Brain microvascular endothelial cell (primary cell): ENCODE measurements around the gene PTPN23.

Experiments used
- DNase-seq: peaks from one replicate; pipeline ENCODE4 v3.0.0-alpha.2; 2020
- H3K27ac ChIP-seq: fragments of 250-450 bp; sonication (Bioruptor Pico); 2 replicates; pipeline ENCODE4 v1.5.1; 2020; ENCODE audit warnings: mild to moderate bottlenecking, moderate library complexity
- H3K27me3 ChIP-seq: fragments of 250-450 bp; sonication (Bioruptor Pico); replicated peaks from 2 replicates; pipeline ENCODE4 v1.5.1; 2020; ENCODE audit warnings: mild to moderate bottlenecking
- H3K36me3 ChIP-seq: fragments of 250-450 bp; sonication (Bioruptor Pico); replicated peaks from 2 replicates; pipeline ENCODE4 v1.5.1; 2020; ENCODE audit warnings: mild to moderate bottlenecking
- H3K4me3 ChIP-seq: 2 replicates; pipeline ENCODE4 v1.5.1; 2011; ENCODE audit warnings: low read depth, mild to moderate bottlenecking, control low read depth, low read length, moderate library complexity
- in situ Hi-C: cut with HindIII; loops from 2 replicates; pipeline ENCODE4 v1.10.0; 2017; ENCODE audit warnings: low sequenced_read_pairs, low pct_ligation_motif_present
- TF ChIP-seq, protein P1 (sequence below): IDR thresholded peaks from 2 replicates; pipeline ENCODE4 v1.5.1; 2011; ENCODE audit warnings: low read depth, mild to moderate bottlenecking, moderate library complexity, low read length, control low read depth, inconsistent platforms; ENCODE audit errors: missing control alignments

The PTPN23 gene

DNA sequence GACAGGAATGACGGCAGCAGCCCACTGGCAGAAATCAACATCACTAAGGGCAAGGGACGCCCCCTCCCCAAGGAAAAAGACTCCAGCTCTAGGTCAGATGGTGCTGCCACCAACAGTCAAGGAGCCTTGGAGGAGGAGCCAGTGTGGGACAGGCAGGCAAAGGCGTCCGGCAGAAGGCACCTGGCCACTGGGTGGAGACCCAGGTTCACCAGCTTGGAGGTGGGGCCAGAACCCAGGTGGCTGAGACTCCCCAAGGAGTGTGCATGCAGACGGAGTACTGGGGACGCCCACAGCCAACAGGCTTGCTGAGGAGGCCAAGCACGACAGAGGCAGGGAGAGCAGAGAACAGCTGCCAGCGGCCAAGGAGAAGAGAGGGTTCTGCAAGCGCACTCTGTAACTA lies 35.2 kb downstream of the PTPN23 start:
- Histone ChIP-seq H3K36me3 (peaks cover 50% of the 10 kb centered on the region), H3K4me3 (no peak overlapping the region), H3K27ac (no peak overlapping the region), H3K27me3 (no peaks in the 10 kb centered on the region)
- DNase-seq = no peak
- in situ Hi-C loops = no loop called here
- TF ChIP-seq, protein P1, sequence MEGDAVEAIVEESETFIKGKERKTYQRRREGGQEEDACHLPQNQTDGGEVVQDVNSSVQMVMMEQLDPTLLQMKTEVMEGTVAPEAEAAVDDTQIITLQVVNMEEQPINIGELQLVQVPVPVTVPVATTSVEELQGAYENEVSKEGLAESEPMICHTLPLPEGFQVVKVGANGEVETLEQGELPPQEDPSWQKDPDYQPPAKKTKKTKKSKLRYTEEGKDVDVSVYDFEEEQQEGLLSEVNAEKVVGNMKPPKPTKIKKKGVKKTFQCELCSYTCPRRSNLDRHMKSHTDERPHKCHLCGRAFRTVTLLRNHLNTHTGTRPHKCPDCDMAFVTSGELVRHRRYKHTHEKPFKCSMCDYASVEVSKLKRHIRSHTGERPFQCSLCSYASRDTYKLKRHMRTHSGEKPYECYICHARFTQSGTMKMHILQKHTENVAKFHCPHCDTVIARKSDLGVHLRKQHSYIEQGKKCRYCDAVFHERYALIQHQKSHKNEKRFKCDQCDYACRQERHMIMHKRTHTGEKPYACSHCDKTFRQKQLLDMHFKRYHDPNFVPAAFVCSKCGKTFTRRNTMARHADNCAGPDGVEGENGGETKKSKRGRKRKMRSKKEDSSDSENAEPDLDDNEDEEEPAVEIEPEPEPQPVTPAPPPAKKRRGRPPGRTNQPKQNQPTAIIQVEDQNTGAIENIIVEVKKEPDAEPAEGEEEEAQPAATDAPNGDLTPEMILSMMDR = no peak

DNA sequence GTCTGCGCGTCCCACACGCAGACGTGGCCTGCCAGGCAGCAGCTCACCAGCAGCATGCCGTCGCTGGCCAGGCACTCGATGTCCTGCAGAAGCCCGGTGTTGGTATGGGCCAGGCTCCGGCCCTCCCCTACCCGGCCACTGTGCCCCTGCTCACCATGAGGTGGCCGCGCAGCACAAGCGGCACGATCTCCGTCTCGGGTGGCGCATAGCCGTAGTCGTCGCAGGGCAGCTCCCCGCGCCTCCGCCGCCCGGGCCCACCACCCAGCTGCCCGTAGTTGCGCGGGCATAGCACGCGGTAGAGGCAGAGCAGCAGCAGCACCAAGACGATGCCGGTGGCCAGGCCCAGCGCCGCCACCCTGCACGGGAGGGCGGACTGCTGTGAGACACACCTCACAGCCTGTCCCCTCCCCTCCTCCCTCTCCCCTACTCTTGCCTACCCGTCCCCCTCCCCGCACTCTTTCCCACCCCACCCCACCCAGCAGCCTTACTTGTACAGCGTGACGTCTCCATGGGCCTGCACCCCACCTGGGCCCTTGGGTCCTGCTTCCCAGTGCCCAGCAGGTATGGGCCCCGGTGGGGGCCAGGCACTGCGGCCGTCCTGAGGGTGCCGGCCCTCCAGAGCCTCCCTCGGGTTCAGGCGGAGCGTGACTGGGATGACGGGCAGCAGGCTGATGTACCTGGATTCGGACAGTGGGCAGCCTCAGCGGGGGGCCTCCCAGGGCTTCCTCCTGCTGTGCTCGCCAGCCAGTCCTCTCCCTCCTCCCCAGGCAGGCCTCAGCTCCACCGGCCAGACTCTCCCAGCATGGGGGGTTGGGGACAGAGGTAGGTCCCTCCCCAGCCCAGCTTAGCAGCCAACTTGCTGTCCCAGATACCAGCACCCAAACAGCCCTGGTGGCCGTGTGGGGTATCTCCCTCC lies 37.6 kb downstream of the PTPN23 start:
- TF ChIP-seq, protein P1 = peak; percentile 27
- DNase-seq = no peak
- Histone ChIP-seq H3K27me3 (no peaks in the 10 kb centered on the region), H3K4me3 (no peak overlapping the region), H3K36me3 (peaks cover 34% of the 10 kb centered on the region), H3K27ac (no peak overlapping the region)
- in situ Hi-C loops = no loop called here

DNA sequence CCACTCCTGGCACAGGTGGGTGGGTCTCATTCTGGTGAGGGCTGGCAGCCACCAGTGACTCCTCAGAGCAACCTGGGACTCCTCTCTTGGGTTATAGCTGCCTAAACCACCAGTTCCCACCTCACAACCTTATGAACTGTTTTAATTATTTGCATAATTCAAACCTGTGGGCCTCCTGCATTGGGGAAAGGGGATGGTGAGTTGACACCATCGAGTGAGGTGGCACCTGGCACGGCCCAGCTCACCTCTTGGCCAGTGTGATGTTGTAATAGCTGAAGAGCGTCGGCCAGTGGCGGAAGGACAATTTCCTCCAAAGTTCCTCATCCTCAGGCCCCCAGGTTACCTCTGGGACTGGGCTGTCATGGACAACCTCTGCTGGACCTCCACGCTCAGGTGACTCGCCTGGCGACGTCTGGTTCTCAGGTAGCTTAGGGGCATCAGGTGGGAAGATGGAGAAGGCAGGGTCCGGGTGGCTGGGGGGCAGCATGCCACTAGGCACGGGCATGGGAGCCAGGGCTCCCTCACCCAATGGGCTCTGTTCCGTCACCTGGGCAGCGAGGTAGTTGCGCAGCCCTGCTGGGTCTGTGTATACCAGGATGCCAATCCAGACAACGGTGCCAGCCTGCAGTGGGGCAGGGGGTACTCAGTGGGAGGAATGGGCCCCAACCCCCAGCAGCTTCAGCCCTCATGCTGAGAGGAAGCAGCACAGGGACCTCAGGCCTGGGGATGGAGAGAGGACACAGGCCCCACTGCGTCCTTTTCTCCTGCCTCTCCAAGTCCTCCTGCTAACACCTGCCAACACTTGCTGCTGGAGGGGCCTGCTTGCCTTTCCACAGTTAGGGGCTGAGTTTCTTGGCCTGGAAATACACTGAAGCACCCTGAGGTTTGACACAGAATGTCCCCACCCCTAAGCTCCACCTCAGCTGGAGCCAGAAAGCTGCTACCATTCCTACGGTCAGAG lies 38.5 kb downstream of the PTPN23 start:
- Histone ChIP-seq H3K27ac (no peak overlapping the region), H3K27me3 (no peaks in the 10 kb centered on the region), H3K36me3 (peaks cover 25% of the 10 kb centered on the region), H3K4me3 (no peak overlapping the region)
- TF ChIP-seq, protein P1 = no peak
- no peak for DNase-seq
- in situ Hi-C loops = no loop called here

DNA sequence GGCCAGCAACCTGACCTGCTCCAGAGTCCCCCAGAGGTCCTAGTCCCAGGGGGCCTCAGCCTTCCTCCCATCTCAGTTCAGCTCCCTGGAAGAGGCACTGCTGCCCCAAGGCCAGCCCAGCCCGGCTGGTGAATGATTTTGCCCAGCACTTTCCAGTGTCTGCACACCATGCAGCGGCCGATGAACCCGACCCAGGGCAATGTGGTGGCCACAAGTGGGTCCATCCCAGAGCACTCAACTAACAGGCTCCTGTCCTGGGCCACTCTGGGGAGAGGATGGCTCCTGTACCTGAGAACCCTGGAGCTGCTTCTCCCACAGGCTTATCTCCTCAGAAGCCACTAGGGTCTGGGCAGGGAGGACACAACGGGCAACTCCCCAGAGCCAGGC lies 39.2 kb downstream of the PTPN23 start:
- TF ChIP-seq, protein P1 = no peak
- Histone ChIP-seq H3K36me3 (peaks cover 18% of the 10 kb centered on the region), H3K27ac (no peak overlapping the region)

DNA sequence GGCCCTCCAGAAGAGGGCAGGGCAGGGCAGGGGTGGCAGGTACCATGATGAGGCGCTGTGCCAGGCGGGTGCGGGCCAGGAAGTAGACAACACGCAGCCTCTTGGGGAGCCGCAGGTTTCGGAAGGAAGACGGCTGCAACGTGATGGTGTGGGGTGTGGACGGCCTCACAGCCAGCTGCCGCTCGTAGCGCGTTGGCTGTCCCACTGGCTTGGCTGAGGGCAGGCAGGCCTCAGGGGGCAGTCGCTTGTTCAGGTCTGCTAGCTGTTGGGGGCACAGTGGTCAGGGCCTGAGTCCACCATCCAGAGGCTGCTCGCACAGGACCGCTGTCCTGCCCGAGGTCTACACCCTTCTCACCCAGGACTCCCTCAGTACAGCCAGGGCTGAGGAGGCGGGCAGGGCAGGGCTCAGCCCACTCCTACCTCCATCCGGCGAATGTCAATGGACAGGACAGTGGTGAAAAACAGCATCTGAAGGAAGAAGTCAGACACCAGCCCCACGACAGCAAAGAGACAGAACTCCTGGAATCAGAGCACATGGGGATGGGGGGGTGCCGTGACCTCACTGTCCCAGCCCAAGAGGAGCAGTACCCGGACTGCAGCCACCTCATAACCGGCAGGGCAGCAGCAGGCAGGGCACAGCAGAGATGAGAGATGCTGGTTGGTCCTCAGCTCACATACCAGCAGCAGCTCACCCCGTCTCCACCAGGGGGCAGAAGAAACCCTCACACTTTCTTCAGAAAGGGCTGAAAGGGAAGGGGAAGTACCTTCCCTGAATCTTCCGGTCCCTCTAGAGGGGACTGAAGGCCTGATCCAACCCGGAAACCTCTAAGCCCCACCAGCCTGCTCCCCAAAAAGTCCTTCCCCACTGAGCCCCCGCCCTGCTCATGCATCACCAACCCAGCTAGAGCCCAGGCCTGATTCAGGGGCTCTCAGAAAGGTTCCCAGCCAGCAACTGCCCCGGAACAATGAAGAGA lies 40.0 kb downstream of the PTPN23 start:
- in situ Hi-C loops = no loop called here
- peak overlapping the region; percentile 2 for H3K27ac ChIP-seq
- H3K36me3 ChIP-seq = peaks cover 18% of the 10 kb centered on the region
- peak; percentile 87 for DNase-seq
- no peaks in the 10 kb centered on the region for H3K27me3 ChIP-seq
- TF ChIP-seq, protein P1 = peak; percentile 99
- H3K4me3 ChIP-seq = no peak overlapping the region

More for the DNA sequence above, 39.2 kb downstream of the PTPN23 start:
- in situ Hi-C loops = no loop called here
- no peaks in the 10 kb centered on the region for H3K27me3 ChIP-seq
- DNase-seq = no peak
- no peak overlapping the region for H3K4me3 ChIP-seq
